ENCODE results near the gene ERGIC1. TPM values are rescaled to one million over a fixed set of nuclear protein-coding genes. Genes with fewer than 3 reads are reported as not detected.
A peak's percentile ranks its signal among the peaks of the same experiment; 100 is the strongest.

The ERGIC1 gene
- total RNA-seq, 2 donors from 2014 or later = 46.5 to 93.1 TPM

GRCh38 chr5:172913117-172913850, 79.2 kb downstream of the ERGIC1 start:
- peaks cover 4 to 5% of the 10 kb centered on the region in 2 donors for H3K36me3 ChIP-seq (replicated peaks in 1 of 2; ENCODE audit: insufficient read depth in 1 of 2, low read depth in 2 of 2)
- H3K27ac ChIP-seq = peak overlapping the region in 3 of 4 donors; percentile 15 to 38 (median 18)
- H3K27me3 ChIP-seq = no peaks in the 10 kb centered on the region
- no peaks in the 10 kb centered on the region for H3K4me1 ChIP-seq
- ATAC-seq = peak; percentile 85
- 77 to 87% methylated on average over 11 of the region's 11 CpGs for WGBS, 2 donors
- no peaks in the 10 kb centered on the region for H3K9me3 ChIP-seq
- peak in 3 of 4 donors; percentile 56 to 78 (median 72) for DNase-seq
- intact Hi-C loops (cut with DNase I) = no loop called here
- no peak for TF ChIP-seq POLR2A (IDR thresholded peaks at IDR 0.05)
- TF ChIP-seq, protein P1, sequence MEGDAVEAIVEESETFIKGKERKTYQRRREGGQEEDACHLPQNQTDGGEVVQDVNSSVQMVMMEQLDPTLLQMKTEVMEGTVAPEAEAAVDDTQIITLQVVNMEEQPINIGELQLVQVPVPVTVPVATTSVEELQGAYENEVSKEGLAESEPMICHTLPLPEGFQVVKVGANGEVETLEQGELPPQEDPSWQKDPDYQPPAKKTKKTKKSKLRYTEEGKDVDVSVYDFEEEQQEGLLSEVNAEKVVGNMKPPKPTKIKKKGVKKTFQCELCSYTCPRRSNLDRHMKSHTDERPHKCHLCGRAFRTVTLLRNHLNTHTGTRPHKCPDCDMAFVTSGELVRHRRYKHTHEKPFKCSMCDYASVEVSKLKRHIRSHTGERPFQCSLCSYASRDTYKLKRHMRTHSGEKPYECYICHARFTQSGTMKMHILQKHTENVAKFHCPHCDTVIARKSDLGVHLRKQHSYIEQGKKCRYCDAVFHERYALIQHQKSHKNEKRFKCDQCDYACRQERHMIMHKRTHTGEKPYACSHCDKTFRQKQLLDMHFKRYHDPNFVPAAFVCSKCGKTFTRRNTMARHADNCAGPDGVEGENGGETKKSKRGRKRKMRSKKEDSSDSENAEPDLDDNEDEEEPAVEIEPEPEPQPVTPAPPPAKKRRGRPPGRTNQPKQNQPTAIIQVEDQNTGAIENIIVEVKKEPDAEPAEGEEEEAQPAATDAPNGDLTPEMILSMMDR (IDR thresholded peaks at IDR 0.05) = no peak
- no peak overlapping the region for H3K4me3 ChIP-seq

DNA sequence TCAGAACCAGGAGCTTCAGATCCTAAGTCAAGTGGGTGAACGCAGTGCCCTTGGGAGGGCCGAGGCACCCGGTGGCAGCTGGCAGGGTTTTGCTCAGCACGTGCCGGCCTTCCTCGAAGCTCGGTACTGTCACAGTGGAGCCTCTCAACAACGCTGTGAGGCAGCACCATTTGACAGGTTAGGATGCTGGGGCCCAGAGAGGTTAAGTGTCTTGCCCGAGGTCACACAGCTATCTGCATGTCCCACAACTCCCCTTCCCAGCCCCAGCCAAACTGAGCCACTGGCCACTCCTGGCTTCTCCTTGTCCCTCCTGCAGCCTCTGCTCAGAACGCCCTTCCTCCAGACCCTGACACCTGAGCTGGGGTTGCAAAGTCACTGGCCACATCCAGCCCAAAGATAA, 81.5 kb downstream of the ERGIC1 start:
- no peak for TF ChIP-seq POLR2A (IDR thresholded peaks at IDR 0.05)
- TF ChIP-seq, protein P1 (IDR thresholded peaks at IDR 0.05) = no peak
- DNase-seq = no peak
- no peaks in the 10 kb centered on the region for H3K27me3 ChIP-seq
- H3K36me3 ChIP-seq (replicated peaks in 1 of 2; ENCODE audit: insufficient read depth in 1 of 2, low read depth in 2 of 2) = peaks cover 5 to 7% of the 10 kb centered on the region in 2 donors
- 90 to 96% methylated on average over 3 to 10 of the region's 10 CpGs for WGBS, 2 donors
- H3K4me3 ChIP-seq = no peak overlapping the region
- H3K27ac ChIP-seq = no peak overlapping the region
- no peaks in the 10 kb centered on the region for H3K4me1 ChIP-seq
- H3K9me3 ChIP-seq = no peaks in the 10 kb centered on the region
- intact Hi-C loops (cut with DNase I) = no loop called here
- ATAC-seq = no peak

GRCh38 chr5:172918421-172919371, 84.6 kb downstream of the ERGIC1 start:
- H3K36me3 ChIP-seq (replicated peaks in 1 of 2; ENCODE audit: insufficient read depth in 1 of 2, low read depth in 2 of 2) = peaks cover 5 to 9% of the 10 kb centered on the region in 2 donors

DNA sequence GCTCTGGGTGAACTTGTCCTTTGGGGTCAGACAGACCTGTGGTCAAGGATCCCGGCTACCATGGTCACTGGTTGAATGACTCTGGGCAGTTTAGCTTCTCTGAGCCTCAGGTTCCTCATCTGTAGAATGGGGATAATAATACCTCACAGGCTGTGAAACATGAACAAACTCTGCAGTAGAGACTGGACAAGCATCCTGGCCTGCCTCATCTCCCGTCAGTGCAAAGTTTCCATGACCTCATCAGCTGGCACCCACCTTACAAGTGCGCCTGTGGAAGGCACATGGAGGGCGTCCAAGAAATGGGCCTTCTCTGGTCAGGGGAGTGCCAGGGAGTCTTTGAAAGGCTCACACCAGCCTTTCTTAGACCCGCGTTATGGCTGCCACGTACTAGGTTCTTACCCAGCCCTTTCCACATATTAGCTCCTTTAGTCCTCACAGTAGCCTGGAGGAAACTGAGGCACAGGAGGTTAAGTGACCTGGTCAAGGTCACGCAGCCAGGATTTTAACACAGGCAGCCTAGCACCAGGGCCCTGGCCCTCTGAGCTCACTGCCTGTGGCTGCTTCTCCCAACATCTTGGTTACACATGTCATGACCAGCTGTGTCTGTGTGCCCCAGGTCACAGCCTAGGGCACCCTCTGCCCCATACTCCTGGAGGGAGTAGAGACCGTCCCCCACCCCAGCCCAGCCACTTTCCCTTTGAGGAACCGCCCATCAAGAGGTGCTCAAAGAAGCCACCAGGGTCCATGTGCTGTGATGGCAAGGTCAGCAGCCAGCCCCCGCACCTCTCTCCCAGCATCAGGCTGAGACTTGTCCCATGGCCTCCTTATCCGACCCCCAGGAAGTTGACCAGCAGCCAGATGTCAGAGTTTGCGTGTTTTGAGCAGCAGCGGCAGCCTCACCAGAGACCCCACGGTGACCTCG, 85.7 kb downstream of the ERGIC1 start:
- H3K4me3 ChIP-seq = no peak overlapping the region
- peaks cover 5 to 9% of the 10 kb centered on the region in 2 donors for H3K36me3 ChIP-seq (replicated peaks in 1 of 2; ENCODE audit: insufficient read depth in 1 of 2, low read depth in 2 of 2)
- H3K27me3 ChIP-seq = no peaks in the 10 kb centered on the region
- no peak for TF ChIP-seq POLR2A (IDR thresholded peaks at IDR 0.05)
- TF ChIP-seq, protein P1 (IDR thresholded peaks at IDR 0.05) = no peak
- intact Hi-C loops (cut with DNase I) = no loop called here
- no peak overlapping the region for H3K27ac ChIP-seq
- H3K4me1 ChIP-seq = no peaks in the 10 kb centered on the region
- DNase-seq (no peak), ATAC-seq (no peak)
- 84 to 87% methylated on average over 14 to 16 of the region's 16 CpGs for WGBS, 2 donors
- H3K9me3 ChIP-seq = no peaks in the 10 kb centered on the region

More at GRCh38 chr5:172918421-172919371, 84.6 kb downstream of the ERGIC1 start:
- TF ChIP-seq POLR2A (IDR thresholded peaks at IDR 0.05) = no peak
- TF ChIP-seq, protein P1 (IDR thresholded peaks at IDR 0.05) = no peak
- no peak for DNase-seq
- no peak for ATAC-seq
- no peaks in the 10 kb centered on the region for H3K27me3 ChIP-seq
- intact Hi-C loops (cut with DNase I) = no loop called here
- no peak overlapping the region for H3K27ac ChIP-seq
- H3K4me1 ChIP-seq = no peaks in the 10 kb centered on the region
- H3K9me3 ChIP-seq = no peaks in the 10 kb centered on the region
- 81 to 87% methylated on average over 26 to 28 of the region's 28 CpGs for WGBS, 2 donors
- H3K4me3 ChIP-seq = no peak overlapping the region

Data from body of pancreas (tissue), 4 donors.